PC-9 (cell line): Measurements from ENCODE around the gene SCP2D1. TPM values are rescaled to one million over a fixed set of nuclear protein-coding genes. Genes with fewer than 3 reads are reported as not detected.

Experiments used
- BruUV-seq: library from RNA; stranded (reverse); fragments of 400-500 nt; replicated peaks from 2 replicates; lab custom pipeline; 2021; lab: Mats Ljungman, UMichigan
- CTCF ChIA-PET: fragments of 300-600 bp; sonication (Branson Sonifier 250); formaldehyde crosslinking; loops from one replicate; lab custom pipeline; 2022; ENCODE audit warnings: antibody characterized with exemption; lab: Charles Lee
- POLR2A ChIA-PET: fragments of 300-600 bp; sonication (Branson Sonifier 250); formaldehyde crosslinking; loops from one replicate; lab custom pipeline; 2022; ENCODE audit warnings: antibody characterized with exemption; ENCODE audit not compliant: unreplicated experiment; lab: Charles Lee
- DNase-seq, 2 experiments: peaks; one replicate each; pipeline versions ENCODE4 v3.0.0 to v3.0.0-alpha.2; 2015 to 2022; ENCODE audit warnings: mixed read lengths in 1 of 2
- H2AFZ ChIP-seq: fragments of 200-600 bp; sonication (generic); 2 replicates; pipeline ENCODE4 v1.8.1; 2017; ENCODE audit warnings: antibody characterized with exemption
- H3F3A ChIP-seq: fragments of 200-600 bp; sonication (generic); 2 replicates; pipeline ENCODE4 v1.8.1; 2017; ENCODE audit warnings: antibody characterized with exemption, mild to moderate bottlenecking, low read depth; ENCODE audit not compliant: insufficient read depth
- H3K27ac ChIP-seq: fragments of 200-600 bp; sonication (generic); 2 replicates; pipeline ENCODE4 v1.6.1; 2016; ENCODE audit warnings: mixed run types
- H3K27me3 ChIP-seq: fragments of 200-600 bp; sonication (generic); 2 replicates; pipeline ENCODE4 v1.6.1; 2016; ENCODE audit warnings: low read depth, mixed run types; ENCODE audit not compliant: insufficient read depth
- H3K36me3 ChIP-seq: fragments of 200-600 bp; sonication (generic); 2 replicates; pipeline ENCODE4 v1.6.1; 2016; ENCODE audit warnings: low read depth, mixed run types
- H3K4me1 ChIP-seq: fragments of 200-600 bp; sonication (generic); replicated peaks from 2 replicates; pipeline ENCODE4 v1.6.1; 2016; ENCODE audit warnings: mixed run types; ENCODE audit not compliant: insufficient read depth
- H3K4me2 ChIP-seq: fragments of 200-600 bp; sonication (generic); 2 replicates; pipeline ENCODE4 v1.6.1; 2017; ENCODE audit warnings: mixed run types
- H3K4me3 ChIP-seq: fragments of 200-600 bp; sonication (generic); 2 replicates; pipeline ENCODE4 v1.6.1; 2016; ENCODE audit warnings: mixed run types
- H3K79me2 ChIP-seq: fragments of 200-600 bp; sonication (generic); 2 replicates; pipeline ENCODE4 v1.6.1; 2017; ENCODE audit warnings: low read depth, mixed run types
- H3K9me2 ChIP-seq: fragments of 200-600 bp; sonication (generic); 2 replicates; pipeline ENCODE4 v1.8.1; 2017; ENCODE audit warnings: mild to moderate bottlenecking; ENCODE audit not compliant: insufficient read depth
- H3K9me3 ChIP-seq: fragments of 200-600 bp; sonication (generic); 2 replicates; pipeline ENCODE4 v1.8.1; 2016; ENCODE audit warnings: low read depth; ENCODE audit not compliant: insufficient read depth
- H4K20me1 ChIP-seq: fragments of 200-600 bp; sonication (generic); 2 replicates; pipeline ENCODE4 v1.8.1; 2017; ENCODE audit not compliant: insufficient read depth
- EZH2 ChIP-seq: fragments of 200-600 bp; sonication (generic); IDR thresholded peaks from 2 replicates; pipeline ENCODE4 v1.8.0; 2017; ENCODE audit warnings: antibody characterized with exemption, low read depth
- intact Hi-C: fragments of 100-400 bp; cut with micrococcal nuclease; formaldehyde crosslinking; loops from one replicate; pipeline ENCODE4 v1.10.0; 2022; ENCODE audit not compliant: unreplicated experiment
- total RNA-seq: library from RNA; stranded (reverse); gene quantifications from 2 replicates; pipeline ENCODE4 v1.2.3, GENCODE V29; 2021
- TF ChIP-seq, protein P1 (sequence below): fragments of 200-600 bp; sonication (generic); conservative IDR thresholded peaks from 2 replicates; pipeline ENCODE4 v1.6.1; 2017; ENCODE audit warnings: mixed run types, antibody characterized with exemption, mild to moderate bottlenecking, moderate library complexity

Gene SCP2D1
- total RNA-seq, 1 experiment from 2014 or later, result not detected

DNA sequence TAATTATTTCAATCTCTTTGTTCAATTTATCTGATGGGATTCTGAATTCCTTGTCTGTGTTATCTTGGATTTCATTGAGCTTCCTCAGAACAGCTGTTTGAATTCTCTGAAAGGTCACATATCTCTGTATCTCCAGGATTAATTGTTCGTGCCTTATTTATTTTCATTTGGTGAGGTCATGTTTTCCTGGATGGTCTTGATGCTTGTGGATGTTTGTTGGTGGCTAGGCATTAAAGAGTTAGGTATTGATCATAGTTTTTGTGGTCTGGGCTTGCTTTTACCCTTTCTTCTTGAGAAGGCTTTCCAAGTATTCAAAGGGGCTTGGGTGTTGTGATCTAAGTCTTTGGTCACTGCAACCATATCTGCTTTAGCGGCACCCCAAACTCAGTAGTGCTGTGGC, 39.4 kb upstream of the SCP2D1 start:
- Histone ChIP-seq H3K36me3 (no peaks in the 10 kb centered on the region), H3K27me3 (no peaks in the 10 kb centered on the region), H4K20me1 (no peaks in the 10 kb centered on the region), H3K4me1 (peaks cover 6% of the 10 kb centered on the region; the same call in 1 of the 2 replicates), H2AFZ (no peak overlapping the region), H3K4me3 (no peak overlapping the region), H3K79me2 (no peaks in the 10 kb centered on the region), H3K9me2 (no peaks in the 10 kb centered on the region), H3K4me2 (no peak overlapping the region), H3K27ac (no peak overlapping the region), H3K9me3 (no peaks in the 10 kb centered on the region; the same call in 1 of the 2 replicates), H3F3A (no peaks in the 10 kb centered on the region)
- ChIA-PET POLR2A (no interaction called here), CTCF (no interaction called here)
- no TSS peak for BruUV-seq
- DNase-seq, result no peak
- intact Hi-C loops, result no loop called here
- TF ChIP-seq EZH2, result no peak
- TF ChIP-seq, protein P1, sequence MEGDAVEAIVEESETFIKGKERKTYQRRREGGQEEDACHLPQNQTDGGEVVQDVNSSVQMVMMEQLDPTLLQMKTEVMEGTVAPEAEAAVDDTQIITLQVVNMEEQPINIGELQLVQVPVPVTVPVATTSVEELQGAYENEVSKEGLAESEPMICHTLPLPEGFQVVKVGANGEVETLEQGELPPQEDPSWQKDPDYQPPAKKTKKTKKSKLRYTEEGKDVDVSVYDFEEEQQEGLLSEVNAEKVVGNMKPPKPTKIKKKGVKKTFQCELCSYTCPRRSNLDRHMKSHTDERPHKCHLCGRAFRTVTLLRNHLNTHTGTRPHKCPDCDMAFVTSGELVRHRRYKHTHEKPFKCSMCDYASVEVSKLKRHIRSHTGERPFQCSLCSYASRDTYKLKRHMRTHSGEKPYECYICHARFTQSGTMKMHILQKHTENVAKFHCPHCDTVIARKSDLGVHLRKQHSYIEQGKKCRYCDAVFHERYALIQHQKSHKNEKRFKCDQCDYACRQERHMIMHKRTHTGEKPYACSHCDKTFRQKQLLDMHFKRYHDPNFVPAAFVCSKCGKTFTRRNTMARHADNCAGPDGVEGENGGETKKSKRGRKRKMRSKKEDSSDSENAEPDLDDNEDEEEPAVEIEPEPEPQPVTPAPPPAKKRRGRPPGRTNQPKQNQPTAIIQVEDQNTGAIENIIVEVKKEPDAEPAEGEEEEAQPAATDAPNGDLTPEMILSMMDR, result no peak

DNA sequence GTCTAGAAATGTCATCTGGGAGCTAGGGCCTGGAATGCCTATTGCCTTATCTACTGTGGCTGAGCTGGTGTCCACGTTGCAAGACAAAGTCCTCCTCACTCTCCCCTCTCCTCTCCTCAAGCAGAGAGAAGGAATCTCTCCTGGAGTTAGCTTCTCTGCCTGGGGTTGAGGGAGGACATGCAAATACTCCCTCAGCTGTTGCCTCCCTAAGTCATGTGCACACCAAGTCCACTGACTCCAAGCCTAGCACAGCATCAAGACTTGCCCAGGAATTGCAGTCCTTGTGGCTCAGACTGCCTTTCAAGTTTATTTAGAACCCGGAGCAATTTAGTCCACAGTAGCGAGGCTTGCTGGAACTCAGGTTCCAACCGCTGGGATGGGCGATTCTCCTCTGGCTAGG, 38.0 kb upstream of the SCP2D1 start:
- H2AFZ ChIP-seq, result no peak overlapping the region
- no peak overlapping the region for H3K4me3 ChIP-seq
- no peaks in the 10 kb centered on the region for H3K79me2 ChIP-seq
- H3K9me2 ChIP-seq, result no peaks in the 10 kb centered on the region
- H3K4me2 ChIP-seq, result no peak overlapping the region
- no peaks in the 10 kb centered on the region; the same call in 1 of the 2 replicates for H3K9me3 ChIP-seq
- no TSS peak for BruUV-seq
- no peaks in the 10 kb centered on the region for H4K20me1 ChIP-seq
- CTCF ChIA-PET, result no interaction called here
- no peak for DNase-seq
- no peak overlapping the region for H3K27ac ChIP-seq
- POLR2A ChIA-PET, result no interaction called here
- no peaks in the 10 kb centered on the region for H3K36me3 ChIP-seq
- no peaks in the 10 kb centered on the region for H3K27me3 ChIP-seq
- no peaks in the 10 kb centered on the region for H3F3A ChIP-seq
- H3K4me1 ChIP-seq, result peaks cover 6% of the 10 kb centered on the region; the same call in 1 of the 2 replicates
- intact Hi-C loops, result no loop called here
- TF ChIP-seq, protein P1, result no peak
- TF ChIP-seq EZH2, result no peak

DNA sequence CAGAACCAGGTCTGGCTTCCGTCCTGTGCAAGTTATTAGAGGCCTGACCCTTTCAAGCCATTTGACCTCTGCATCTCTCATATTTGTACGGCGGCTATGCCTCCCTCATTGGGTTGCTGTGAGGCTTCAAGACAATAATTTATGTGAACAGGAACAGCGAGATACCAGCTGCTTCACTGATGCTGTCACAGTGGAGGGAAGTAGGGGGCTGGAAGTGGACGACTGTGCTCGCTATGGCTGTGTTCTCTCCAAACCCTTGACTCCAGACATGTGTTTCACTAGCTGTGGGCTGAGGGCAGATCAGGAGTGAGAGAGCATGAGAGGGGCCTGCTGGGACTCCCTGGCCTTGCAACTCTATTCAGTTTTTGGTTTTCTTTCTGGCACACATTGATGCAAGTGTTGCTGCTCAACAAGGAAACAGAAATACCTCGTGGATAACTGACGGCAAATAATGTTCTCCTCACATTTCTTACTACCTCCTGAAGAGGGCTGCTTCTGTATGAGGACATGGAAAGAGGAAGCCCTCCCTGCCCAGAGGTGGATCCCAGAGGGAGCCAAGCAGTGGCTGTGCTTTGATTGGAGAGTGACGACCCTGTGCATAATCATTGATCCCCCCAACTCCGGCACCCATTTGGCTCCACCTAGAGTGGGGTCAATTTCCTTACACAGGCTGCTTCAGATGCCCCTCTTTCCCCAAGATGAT, 34.7 kb upstream of the SCP2D1 start:
- Histone ChIP-seq H3K9me3 (no peaks in the 10 kb centered on the region; the same call in 1 of the 2 replicates), H3F3A (no peaks in the 10 kb centered on the region), H3K4me1 (peaks cover under 1% of the 10 kb centered on the region; the same call in 1 of the 2 replicates), H3K4me2 (no peak overlapping the region), H3K27me3 (no peaks in the 10 kb centered on the region), H3K79me2 (no peaks in the 10 kb centered on the region), H2AFZ (no peak overlapping the region), H3K4me3 (no peak overlapping the region), H3K27ac (no peak overlapping the region), H3K9me2 (no peaks in the 10 kb centered on the region), H3K36me3 (no peaks in the 10 kb centered on the region), H4K20me1 (no peaks in the 10 kb centered on the region)
- no TSS peak for BruUV-seq
- DNase-seq, result no peak
- POLR2A ChIA-PET, result no interaction called here
- CTCF ChIA-PET, result no interaction called here
- no peak for TF ChIP-seq EZH2
- TF ChIP-seq, protein P1, result no peak
- intact Hi-C loops, result no loop called here
